Measurements from ENCODE around the gene CYP21A2.

GRCh38 chr6:32069460-32069859, 31.2 kb downstream of the CYP21A2 start:
- no peak for TF ChIP-seq CTCF (IDR thresholded peaks at IDR 0.05)
- TF ChIP-seq EZH2 (IDR thresholded peaks at IDR 0.05): no peak
- TF ChIP-seq EZH2phosphoT487 (IDR thresholded peaks at IDR 0.05): no peak

All from neural progenitor cell (in vitro differentiated cells).